ES-I3 (cell line): ENCODE results near the gene DCLRE1A.
"Not testable (repeated sequence)": the region's sequence is repeated elsewhere in the genome, so short reads cannot be mapped to it uniquely, and the experiment has no call there.

ENCODE experiments used
- H3K36me3 ChIP-seq: 2 replicates; pipeline ENCODE4 v1.6.1; 2013; ENCODE audit warnings: mild to moderate bottlenecking, low read length, control low read depth, moderate library complexity; ENCODE audit not compliant: insufficient read depth
- H3K4me1 ChIP-seq: 2 replicates; pipeline ENCODE4 v1.6.1; 2013; ENCODE audit warnings: mild to moderate bottlenecking, control low read depth, low read length; ENCODE audit not compliant: insufficient read depth
- H3K9ac ChIP-seq: 2 replicates; pipeline ENCODE4 v1.6.1; 2013; ENCODE audit warnings: low read depth, mild to moderate bottlenecking, low read length, moderate library complexity
- H3K9me3 ChIP-seq: 2 replicates; pipeline ENCODE4 v1.6.1; 2013; ENCODE audit warnings: mild to moderate bottlenecking, low read length, moderate library complexity; ENCODE audit not compliant: control insufficient read depth, insufficient read depth

Gene DCLRE1A

DNA sequence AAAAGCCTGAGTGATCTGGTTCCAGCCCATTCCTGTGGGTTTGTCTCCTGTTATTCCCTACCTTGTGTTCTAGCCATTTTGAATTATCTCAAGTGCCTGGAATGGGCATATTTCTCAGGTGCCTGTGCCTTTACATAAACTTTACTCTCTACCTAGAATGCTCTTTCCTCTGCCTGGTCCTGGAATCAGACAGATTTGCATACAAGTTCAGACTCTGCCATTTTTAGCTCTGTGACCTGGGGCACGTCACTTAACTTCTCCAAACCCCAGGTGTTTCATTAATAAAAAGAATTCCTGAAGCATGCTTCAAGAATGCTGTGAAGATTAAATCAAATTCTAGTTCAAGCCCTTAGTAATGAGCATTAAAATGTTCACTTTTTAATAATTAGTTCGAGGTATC is 7.8 kb downstream of the DCLRE1A start:
- Histone ChIP-seq H3K9ac (no peak overlapping the region), H3K9me3 (no peaks in the 10 kb centered on the region), H3K36me3 (no peaks in the 10 kb centered on the region), H3K4me1 (peaks cover 8% of the 10 kb centered on the region)

GRCh38 chr10:113843972-113844485 is 9.9 kb downstream of the DCLRE1A start:
- Histone ChIP-seq H3K4me1 (peaks cover 8% of the 10 kb centered on the region), H3K36me3 (no peaks in the 10 kb centered on the region), H3K9me3 (no peaks in the 10 kb centered on the region), H3K9ac (no peak overlapping the region)

GRCh38 chr10:113842171-113842570 is 11.7 kb downstream of the DCLRE1A start:
- no peaks in the 10 kb centered on the region for H3K36me3 ChIP-seq
- H3K9me3 ChIP-seq = no peaks in the 10 kb centered on the region
- H3K4me1 ChIP-seq = peaks cover 8% of the 10 kb centered on the region
- H3K9ac ChIP-seq = no peak overlapping the region

- not testable (repeated sequence) for H3K9ac ChIP-seq, H3K36me3 ChIP-seq, H3K4me1 ChIP-seq, H3K9me3 ChIP-seq
Measured at GRCh38 chr10:113828567-113828966, 25.3 kb downstream of the DCLRE1A start.

- H3K9me3 ChIP-seq = no peaks in the 10 kb centered on the region
- H3K9ac ChIP-seq = no peak overlapping the region
- H3K36me3 ChIP-seq = no peaks in the 10 kb centered on the region
- H3K4me1 ChIP-seq = peaks cover 10% of the 10 kb centered on the region; the same call in 1 of the 2 replicates
Measured at GRCh38 chr10:113825791-113826190, 28.1 kb downstream of the DCLRE1A start.

DNA sequence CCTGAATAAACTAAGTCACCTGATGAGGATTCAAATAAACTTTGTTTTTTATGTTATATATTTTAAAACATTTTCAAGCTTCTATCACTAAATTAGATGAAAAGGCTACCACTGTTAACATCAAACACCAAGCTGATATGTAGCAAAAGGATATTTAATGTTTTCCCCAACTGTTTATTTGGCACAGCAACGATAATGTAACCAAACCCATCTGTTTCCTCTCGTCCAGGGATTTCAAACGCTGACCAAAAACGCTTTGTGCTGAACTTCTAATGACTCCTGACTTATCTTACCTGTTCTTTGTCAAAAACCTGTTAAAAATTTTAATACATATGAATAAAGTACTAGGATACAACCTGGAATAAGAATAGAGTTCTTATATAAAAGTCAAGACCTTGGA is 30.5 kb downstream of the DCLRE1A start:
- Histone ChIP-seq H3K4me1 (peaks cover 12% of the 10 kb centered on the region; the same call in 1 of the 2 replicates), H3K9me3 (no peaks in the 10 kb centered on the region), H3K36me3 (no peaks in the 10 kb centered on the region), H3K9ac (no peak overlapping the region)

- Histone ChIP-seq H3K36me3 (no peaks in the 10 kb centered on the region), H3K9ac (no peak overlapping the region), H3K4me1 (peaks cover 12% of the 10 kb centered on the region; the same call in 1 of the 2 replicates), H3K9me3 (no peaks in the 10 kb centered on the region)
Measured at GRCh38 chr10:113822174-113822573, 31.7 kb downstream of the DCLRE1A start.

DNA sequence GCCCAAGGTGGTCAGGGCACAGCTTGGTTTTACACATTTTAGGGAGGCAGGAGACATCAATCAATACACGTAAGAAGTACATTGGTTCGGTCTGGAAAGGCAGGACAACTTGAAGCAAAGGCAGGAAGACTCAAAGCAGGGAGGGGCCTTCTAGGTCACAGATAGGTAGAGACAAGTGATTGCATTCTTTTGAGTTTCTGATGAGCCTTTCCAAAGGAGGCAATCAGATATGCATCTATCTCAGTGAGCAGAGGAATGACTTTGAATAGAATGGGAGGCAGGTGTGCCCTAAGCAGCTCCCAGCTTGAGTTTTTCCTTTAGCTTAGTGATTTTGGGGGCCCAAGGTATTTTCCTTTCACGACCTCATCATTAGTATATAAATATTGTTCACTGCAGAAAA is 32.6 kb downstream of the DCLRE1A start:
- not testable (repeated sequence) for H3K9me3 ChIP-seq, H3K9ac ChIP-seq, H3K36me3 ChIP-seq
- H3K4me1 ChIP-seq = peaks cover 12% of the 10 kb centered on the region; the same call in 1 of the 2 replicates

DNA sequence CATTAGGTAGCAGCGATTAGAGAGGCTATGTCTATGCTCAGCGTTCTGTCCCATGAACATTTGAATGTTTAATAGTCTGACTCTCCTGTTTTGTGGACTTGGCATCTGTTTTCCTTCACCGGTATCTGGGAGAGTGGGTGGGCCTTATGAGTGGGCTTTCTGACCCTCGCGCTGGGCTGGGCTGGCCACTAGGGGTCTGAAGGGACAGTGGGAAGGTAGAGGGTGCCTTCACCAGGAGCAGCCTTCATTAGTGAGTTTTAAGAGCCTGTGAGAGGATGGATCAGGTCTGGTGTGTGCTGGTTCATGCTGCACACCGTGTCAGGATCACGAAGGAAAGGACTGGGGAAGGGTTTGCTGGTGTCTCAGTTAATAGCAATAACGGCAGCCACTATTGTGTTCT is 33.4 kb downstream of the DCLRE1A start:
- no peak overlapping the region for H3K9ac ChIP-seq
- H3K36me3 ChIP-seq = no peaks in the 10 kb centered on the region
- H3K9me3 ChIP-seq = no peaks in the 10 kb centered on the region

GRCh38 chr10:113819989-113820388 is 33.9 kb downstream of the DCLRE1A start:
- no peaks in the 10 kb centered on the region for H3K36me3 ChIP-seq
- peaks cover 12% of the 10 kb centered on the region; the same call in 1 of the 2 replicates for H3K4me1 ChIP-seq
- no peak overlapping the region for H3K9ac ChIP-seq
- H3K9me3 ChIP-seq = no peaks in the 10 kb centered on the region

More for the DNA sequence above, 33.4 kb downstream of the DCLRE1A start:
- peaks cover 12% of the 10 kb centered on the region; the same call in 1 of the 2 replicates for H3K4me1 ChIP-seq

DNA sequence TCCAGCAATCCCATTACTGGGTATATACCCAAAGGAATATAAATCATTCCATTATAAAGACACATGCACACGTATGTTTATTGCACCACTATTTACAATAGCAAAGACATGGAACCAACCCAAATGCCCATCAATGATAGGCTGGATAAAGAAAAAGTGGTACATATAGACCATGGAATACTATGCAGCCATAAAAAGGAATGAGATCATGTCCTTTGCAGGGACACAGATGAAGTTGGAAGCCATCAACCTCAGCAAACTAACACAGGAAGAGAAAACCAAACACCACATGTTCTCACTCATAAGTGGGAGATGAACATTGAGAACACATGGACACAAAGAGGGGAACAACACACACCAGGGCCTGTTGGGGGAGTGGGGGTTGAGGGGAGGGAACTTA is 39.2 kb downstream of the DCLRE1A start:
- not testable (repeated sequence) for H3K4me1 ChIP-seq, H3K9ac ChIP-seq, H3K9me3 ChIP-seq, H3K36me3 ChIP-seq

- Histone ChIP-seq H3K36me3 (no peaks in the 10 kb centered on the region), H3K4me1 (no peaks in the 10 kb centered on the region), H3K9ac (no peak overlapping the region), H3K9me3 (no peaks in the 10 kb centered on the region)
Measured at GRCh38 chr10:113808168-113808567, 45.7 kb downstream of the DCLRE1A start.

GRCh38 chr10:113806503-113806902 is 47.4 kb downstream of the DCLRE1A start:
- H3K36me3 ChIP-seq = no peaks in the 10 kb centered on the region
- no peaks in the 10 kb centered on the region for H3K4me1 ChIP-seq
- no peak overlapping the region for H3K9ac ChIP-seq
- no peaks in the 10 kb centered on the region for H3K9me3 ChIP-seq

- Histone ChIP-seq H3K9ac (no peak overlapping the region), H3K9me3 (no peaks in the 10 kb centered on the region), H3K36me3 (no peaks in the 10 kb centered on the region), H3K4me1 (no peaks in the 10 kb centered on the region)
Measured at GRCh38 chr10:113802997-113803396, 50.9 kb downstream of the DCLRE1A start.

DNA sequence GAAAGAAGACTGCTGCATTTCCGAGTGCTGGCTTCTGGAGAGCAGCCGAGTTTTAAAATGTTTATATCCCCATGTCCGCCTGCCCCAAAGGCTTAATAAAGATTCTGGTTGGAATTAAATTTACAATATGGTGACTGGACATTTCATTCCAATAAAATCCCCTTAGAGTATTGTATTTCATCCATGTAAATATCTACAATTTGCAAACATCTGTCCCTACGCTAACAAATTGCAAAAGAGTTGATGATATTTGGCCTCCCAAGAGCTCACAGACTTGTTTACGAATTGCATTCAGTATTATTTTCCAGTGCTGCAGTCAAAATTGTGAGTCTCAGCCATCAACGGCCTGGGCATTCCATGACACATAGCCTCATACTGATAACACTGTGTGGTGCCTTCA is 52.3 kb downstream of the DCLRE1A start:
- no peaks in the 10 kb centered on the region for H3K4me1 ChIP-seq
- no peaks in the 10 kb centered on the region for H3K36me3 ChIP-seq
- H3K9me3 ChIP-seq = no peaks in the 10 kb centered on the region
- no peak overlapping the region for H3K9ac ChIP-seq

DNA sequence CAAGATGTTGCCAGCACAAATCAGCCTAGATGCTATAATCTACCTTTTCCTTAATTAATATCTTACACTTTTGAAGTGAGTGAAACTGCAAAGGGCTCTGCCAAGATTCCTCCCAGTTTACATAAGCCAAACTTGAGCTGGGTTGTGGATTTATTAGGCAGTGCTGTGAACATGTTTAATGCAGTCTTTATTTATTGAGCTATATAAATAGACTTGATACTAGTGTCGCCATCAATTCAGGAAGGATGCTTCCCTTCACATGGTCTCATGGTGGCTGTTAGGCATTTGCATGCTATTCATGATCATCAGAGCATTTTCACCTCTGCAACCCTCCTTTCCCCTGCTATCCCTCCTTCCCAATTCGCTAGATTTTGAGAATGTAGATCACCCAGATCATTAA is 62.2 kb downstream of the DCLRE1A start:
- no peak overlapping the region for H3K9ac ChIP-seq
- no peaks in the 10 kb centered on the region for H3K4me1 ChIP-seq
- no peaks in the 10 kb centered on the region for H3K9me3 ChIP-seq
- H3K36me3 ChIP-seq = no peaks in the 10 kb centered on the region
